Endodermal cell (in vitro differentiated cells): ENCODE measurements around the gene AUTS2. TPM values are rescaled to one million over a fixed set of nuclear protein-coding genes. Genes with fewer than 3 reads are reported as not detected.

ENCODE experiments used
- DNase-seq: peaks from one replicate; pipeline ENCODE4 v3.0.0-alpha.2; 2017
- H3K27ac ChIP-seq: 2 replicates; pipeline ENCODE4 v1.5.1; 2013; ENCODE audit warnings: mild to moderate bottlenecking, low read depth, low read length, moderate library complexity
- H3K27me3 ChIP-seq: 2 replicates; pipeline ENCODE4 v1.6.1; 2013; ENCODE audit warnings: mild to moderate bottlenecking, low read length, moderate library complexity; ENCODE audit not compliant: insufficient read depth, control insufficient read depth, poor library complexity, severe bottlenecking
- H3K36me3 ChIP-seq: 2 replicates; pipeline ENCODE4 v1.7.0; 2013; ENCODE audit warnings: mild to moderate bottlenecking, low read length, moderate library complexity; ENCODE audit not compliant: control insufficient read depth, insufficient read depth
- H3K4me1 ChIP-seq: one replicate; pipeline ENCODE4 v1.7.0; 2013; ENCODE audit warnings: low read length; ENCODE audit not compliant: control insufficient read depth, insufficient read depth
- H3K4me3 ChIP-seq: 2 replicates; pipeline ENCODE4 v1.5.1; 2013; ENCODE audit warnings: mild to moderate bottlenecking, low read length, moderate library complexity
- H3K9ac ChIP-seq: 2 replicates; pipeline ENCODE4 v1.6.1; 2013; ENCODE audit warnings: mild to moderate bottlenecking, low read length, moderate library complexity; ENCODE audit not compliant: poor library complexity, severe bottlenecking; ENCODE audit errors: extremely low read depth
- H3K9me3 ChIP-seq: 2 replicates; pipeline ENCODE4 v1.6.1; 2013; ENCODE audit warnings: mild to moderate bottlenecking, low read length, moderate library complexity; ENCODE audit not compliant: control insufficient read depth
- H3K27ac Mint-ChIP-seq: 2 replicates; pipeline ENCODE4 v1.8.0; 2020; ENCODE audit warnings: mixed read lengths
- H3K27me3 Mint-ChIP-seq: 2 replicates; pipeline ENCODE4 v1.8.0; 2021; ENCODE audit warnings: mild to moderate bottlenecking, mixed read lengths; ENCODE audit not compliant: insufficient read depth
- H3K36me3 Mint-ChIP-seq: 2 replicates; pipeline ENCODE4 v1.8.0; 2020; ENCODE audit warnings: low read depth, mixed read lengths
- H3K4me1 Mint-ChIP-seq: 2 replicates; pipeline ENCODE4 v1.8.0; 2020; ENCODE audit warnings: mixed read lengths
- H3K4me3 Mint-ChIP-seq: 2 replicates; pipeline ENCODE4 v1.8.0; 2020; ENCODE audit warnings: mild to moderate bottlenecking, moderate library complexity, mixed read lengths
- H3K9me3 Mint-ChIP-seq: 2 replicates; pipeline ENCODE4 v1.8.0; 2020; ENCODE audit warnings: mild to moderate bottlenecking, mixed read lengths
- WGBS, 2 experiments: methylation state at CpG; one replicate each; pipeline versions ENCODE4 v1.1.5 to v1.1.7; 2013; ENCODE audit warnings: missing lambda C conversion rate in 2 of 2, mixed read lengths in 1 of 2; ENCODE audit not compliant: insufficient coverage in 1 of 2, insufficient read length in 1 of 2; 5-methylcytosine and 5-hydroxymethylcytosine counted together
- total RNA-seq, 2 donors: library from RNA; stranded (reverse); fragmentation: NEBNext Ultra II Directional in 1 of 2; extraction: Animal tissue kit (Norgen Biotek cat#: 25700) in 1 of 2; gene quantifications; 2 replicates in 1 of 2; 3 replicates in 1 of 2; pipeline ENCODE4 v1.2.1, GENCODE V29; 2021
- TF ChIP-seq, protein P1 (sequence below): fragments of 200-600 bp; sonication (generic); conservative IDR thresholded peaks from 2 replicates; pipeline ENCODE4 v1.5.0; 2021; ENCODE audit warnings: antibody characterized with exemption, mild to moderate bottlenecking

Gene AUTS2
- total RNA-seq, 2 donors from 2014 or later, result 76.8 to 106 TPM

DNA sequence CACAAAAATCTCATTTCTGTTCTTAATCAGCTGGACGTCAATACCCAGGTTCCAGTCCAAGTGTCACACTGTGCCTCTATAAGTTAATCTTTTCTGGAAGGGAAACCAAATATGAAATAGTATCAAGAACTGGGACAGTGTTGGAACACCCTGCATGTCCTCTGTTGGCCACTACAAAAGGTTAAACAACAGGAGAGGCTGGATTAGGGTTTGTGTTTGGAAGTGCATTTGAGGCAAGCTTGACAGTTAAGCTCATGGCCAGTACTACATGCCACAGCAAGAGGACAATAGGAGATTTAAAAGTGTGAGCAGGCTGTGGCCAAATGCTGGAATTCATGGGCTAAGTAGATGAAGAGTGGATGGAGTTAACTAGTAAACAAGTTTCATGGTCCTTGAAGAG lies 751.5 kb downstream of the AUTS2 start:
- Mint-ChIP-seq H3K27me3 (no peaks in the 10 kb centered on the region), H3K9me3 (no peaks in the 10 kb centered on the region), H3K4me3 (no peak overlapping the region), H3K4me1 (peaks cover 20% of the 10 kb centered on the region), H3K27ac (no peak overlapping the region), H3K36me3 (peaks cover 10% of the 10 kb centered on the region)
- 83 to 100% methylated on average over 1 of the region's 1 CpG for WGBS, 2 experiments
- Histone ChIP-seq H3K9ac (no peak overlapping the region), H3K27ac (no peak overlapping the region), H3K27me3 (no peaks in the 10 kb centered on the region), H3K4me3 (no peak overlapping the region), H3K9me3 (peaks cover 6% of the 10 kb centered on the region), H3K4me1 (peaks cover 3% of the 10 kb centered on the region), H3K36me3 (peaks cover 5% of the 10 kb centered on the region)
- TF ChIP-seq, protein P1, sequence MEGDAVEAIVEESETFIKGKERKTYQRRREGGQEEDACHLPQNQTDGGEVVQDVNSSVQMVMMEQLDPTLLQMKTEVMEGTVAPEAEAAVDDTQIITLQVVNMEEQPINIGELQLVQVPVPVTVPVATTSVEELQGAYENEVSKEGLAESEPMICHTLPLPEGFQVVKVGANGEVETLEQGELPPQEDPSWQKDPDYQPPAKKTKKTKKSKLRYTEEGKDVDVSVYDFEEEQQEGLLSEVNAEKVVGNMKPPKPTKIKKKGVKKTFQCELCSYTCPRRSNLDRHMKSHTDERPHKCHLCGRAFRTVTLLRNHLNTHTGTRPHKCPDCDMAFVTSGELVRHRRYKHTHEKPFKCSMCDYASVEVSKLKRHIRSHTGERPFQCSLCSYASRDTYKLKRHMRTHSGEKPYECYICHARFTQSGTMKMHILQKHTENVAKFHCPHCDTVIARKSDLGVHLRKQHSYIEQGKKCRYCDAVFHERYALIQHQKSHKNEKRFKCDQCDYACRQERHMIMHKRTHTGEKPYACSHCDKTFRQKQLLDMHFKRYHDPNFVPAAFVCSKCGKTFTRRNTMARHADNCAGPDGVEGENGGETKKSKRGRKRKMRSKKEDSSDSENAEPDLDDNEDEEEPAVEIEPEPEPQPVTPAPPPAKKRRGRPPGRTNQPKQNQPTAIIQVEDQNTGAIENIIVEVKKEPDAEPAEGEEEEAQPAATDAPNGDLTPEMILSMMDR, result no peak
- no peak for DNase-seq

DNA sequence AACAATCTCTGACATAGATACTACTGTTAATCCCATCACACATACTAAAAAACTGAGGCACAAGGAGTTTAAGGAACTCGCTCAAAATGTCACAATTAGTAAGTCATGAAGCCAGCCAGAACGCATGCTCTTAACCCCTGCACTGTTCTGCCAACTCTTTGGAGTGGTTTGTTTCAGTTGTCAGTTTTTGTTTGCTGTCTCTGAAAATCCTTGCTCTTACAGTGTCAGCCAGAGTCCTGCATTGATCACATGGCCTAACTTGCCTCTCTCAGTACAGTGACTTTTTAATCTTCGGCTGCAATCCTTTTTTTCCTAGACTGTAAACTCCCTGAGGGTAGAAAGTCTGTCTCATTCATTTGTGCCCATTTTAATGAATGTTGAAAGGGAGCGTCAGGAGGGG lies 753.8 kb downstream of the AUTS2 start:
- no peak overlapping the region for H3K4me3 ChIP-seq
- no peak for DNase-seq
- peaks cover 3% of the 10 kb centered on the region for H3K4me1 ChIP-seq
- H3K9ac ChIP-seq, result no peak overlapping the region
- H3K27ac ChIP-seq, result no peak overlapping the region
- Mint-ChIP-seq H3K4me1 (peaks cover 29% of the 10 kb centered on the region), H3K4me3 (no peak overlapping the region), H3K27me3 (no peaks in the 10 kb centered on the region), H3K27ac (no peak overlapping the region), H3K9me3 (no peaks in the 10 kb centered on the region), H3K36me3 (peaks cover 10% of the 10 kb centered on the region)
- peaks cover 6% of the 10 kb centered on the region for H3K9me3 ChIP-seq
- 96 to 100% methylated on average over 3 to 4 of the region's 4 CpGs for WGBS, 2 experiments
- TF ChIP-seq, protein P1, result no peak
- H3K27me3 ChIP-seq, result no peaks in the 10 kb centered on the region
- peaks cover 5% of the 10 kb centered on the region for H3K36me3 ChIP-seq

- no peaks in the 10 kb centered on the region for H3K27me3 Mint-ChIP-seq
- no peak for DNase-seq
- H3K4me1 Mint-ChIP-seq, result peaks cover 29% of the 10 kb centered on the region
- H3K9me3 ChIP-seq, result peaks cover 6% of the 10 kb centered on the region
- H3K4me3 Mint-ChIP-seq, result no peak overlapping the region
- TF ChIP-seq, protein P1, result no peak
- peaks cover 10% of the 10 kb centered on the region for H3K36me3 Mint-ChIP-seq
- H3K9me3 Mint-ChIP-seq, result no peaks in the 10 kb centered on the region
- no peak overlapping the region for H3K4me3 ChIP-seq
- WGBS, 2 experiments, result 98 to 100% methylated on average over 1 to 2 of the region's 2 CpGs
- H3K27ac Mint-ChIP-seq, result no peak overlapping the region
- H3K27ac ChIP-seq, result no peak overlapping the region
- no peaks in the 10 kb centered on the region for H3K27me3 ChIP-seq
- peaks cover 5% of the 10 kb centered on the region for H3K36me3 ChIP-seq
- no peak overlapping the region for H3K9ac ChIP-seq
- H3K4me1 ChIP-seq, result peaks cover 3% of the 10 kb centered on the region
Observed at GRCh38 chr7:70352906-70353305, 754.6 kb downstream of the AUTS2 start.
